ENCODE data around the gene CENPF.
"Not testable (repeated sequence)": the region's sequence is repeated elsewhere in the genome, so short reads cannot be mapped to it uniquely, and the experiment has no call there.

The CENPF gene

DNA sequence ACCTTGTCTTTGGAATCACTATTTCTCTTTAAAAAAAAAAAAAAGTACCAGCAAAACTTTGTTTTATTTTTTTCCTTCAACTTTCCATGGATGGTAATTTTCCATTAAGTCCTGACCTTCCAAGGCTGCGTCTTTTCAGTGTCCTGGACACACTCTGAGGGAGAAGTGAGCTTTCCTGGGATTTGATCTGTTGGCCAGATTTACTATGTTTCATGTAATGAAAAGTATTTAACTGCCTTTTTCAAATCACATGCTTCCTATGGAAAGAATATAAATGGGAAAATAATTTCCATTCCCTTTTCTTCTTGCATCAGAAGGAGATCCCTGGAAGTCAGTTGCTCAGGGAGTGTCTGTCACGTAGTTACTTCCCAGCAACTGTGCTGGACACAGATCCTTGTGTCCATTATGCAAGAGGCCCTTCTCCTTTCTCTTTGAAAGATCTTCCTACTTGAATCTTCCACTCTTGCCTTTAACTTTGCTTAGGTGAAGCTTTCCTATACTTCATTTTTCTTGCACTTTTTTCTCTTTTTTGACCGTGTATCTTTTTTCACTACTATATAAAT, 59.3 kb downstream of the CENPF start:
- DNase-seq: no peak

DNA sequence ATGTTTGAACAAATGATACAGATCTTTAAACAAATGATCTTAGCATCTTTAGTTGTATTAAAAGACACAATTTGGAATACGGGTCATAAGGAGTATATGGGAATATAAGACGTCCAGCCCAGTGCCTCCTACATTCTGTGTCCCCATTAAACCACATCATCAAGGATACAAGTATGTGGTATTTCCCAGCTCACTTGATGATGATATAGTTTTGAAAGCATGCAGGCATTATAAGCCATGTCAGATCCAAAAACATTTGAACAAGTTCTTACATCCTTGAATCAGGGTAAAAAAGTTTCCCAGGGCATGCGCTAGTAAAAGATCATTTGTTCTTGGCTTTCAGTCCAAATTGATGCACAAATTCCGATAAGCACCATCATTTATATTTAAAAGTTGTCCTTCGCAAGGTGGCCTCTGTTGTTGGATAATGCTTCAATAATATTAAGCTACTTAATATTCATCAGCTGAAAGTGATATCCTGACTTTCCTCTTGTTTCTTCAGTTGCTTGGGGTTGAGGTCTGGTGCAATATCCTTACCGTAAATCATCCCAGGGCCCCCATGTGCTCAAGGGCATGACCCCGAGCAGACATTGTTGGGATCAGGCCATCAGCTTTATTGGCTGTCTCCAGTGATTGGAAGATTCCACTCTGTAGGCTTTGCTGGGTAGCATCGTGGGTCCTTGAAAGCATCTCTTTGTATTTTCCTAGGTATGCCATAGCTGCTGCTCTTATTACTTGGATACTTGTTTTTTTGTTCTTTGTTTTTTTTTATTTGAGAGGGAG, 61.8 kb downstream of the CENPF start:
- DNase-seq: no peak

DNA sequence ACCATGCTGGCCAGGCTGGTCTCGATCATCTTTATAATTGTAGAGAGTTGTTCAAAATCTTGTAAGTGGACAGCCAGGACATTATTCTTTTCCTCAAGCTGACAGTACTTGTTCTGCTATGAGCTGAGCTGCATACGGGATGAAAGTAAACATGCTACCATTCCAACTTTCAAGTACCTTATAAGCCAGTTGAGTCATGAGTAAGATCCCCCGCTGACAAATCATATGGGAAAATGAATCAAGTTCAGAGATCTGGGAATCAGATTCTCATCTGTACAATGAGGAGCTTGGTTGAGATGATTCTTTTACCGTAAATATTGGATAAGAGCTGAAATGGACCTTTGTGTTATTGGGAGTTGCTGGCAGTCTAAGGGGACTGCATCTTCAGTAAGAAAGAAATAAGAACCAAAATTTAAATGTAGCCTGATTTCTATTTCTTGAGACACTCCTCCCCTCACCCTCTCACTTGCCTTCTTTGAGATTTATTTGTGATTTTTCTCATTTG, 62.7 kb downstream of the CENPF start:
- DNase-seq: no peak

DNA sequence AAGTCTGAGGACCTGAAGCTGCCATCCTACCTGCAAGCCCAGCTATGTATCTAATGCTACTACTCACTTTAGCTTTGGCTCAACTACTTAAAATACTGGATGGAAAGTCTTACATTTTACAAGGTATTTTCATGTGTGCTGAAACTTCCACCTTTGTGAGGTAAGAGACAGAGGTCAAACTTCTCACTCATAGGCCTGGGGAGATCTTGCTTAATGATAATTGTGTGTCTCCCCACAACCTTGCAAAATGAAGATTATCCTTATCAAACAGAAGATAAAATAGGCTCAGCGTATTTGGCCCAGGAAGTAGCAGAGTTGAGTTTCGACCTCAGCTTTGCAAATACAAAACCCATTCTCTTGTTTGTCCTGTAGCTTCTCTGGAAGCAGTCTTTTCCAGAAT, 63.7 kb downstream of the CENPF start:
- DNase-seq: no peak

DNA sequence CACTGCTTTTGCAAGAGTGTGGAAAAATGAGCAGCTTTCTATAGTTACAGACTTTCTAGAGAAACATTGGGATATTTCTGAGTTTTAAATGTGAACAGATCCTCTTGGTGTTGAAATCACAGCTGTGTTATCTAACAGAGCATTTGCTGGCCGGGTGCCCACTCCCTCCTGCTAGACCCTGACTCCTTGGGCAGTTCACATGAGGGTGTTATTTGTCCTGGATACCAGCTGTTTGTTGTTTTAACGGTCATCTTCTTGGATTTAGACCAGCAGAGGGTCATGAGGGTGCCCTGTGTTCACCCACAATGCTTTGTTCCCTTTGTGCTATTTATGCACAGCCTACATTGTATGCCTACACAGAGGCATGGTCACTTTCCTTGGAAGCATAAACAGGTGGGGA, 67.1 kb downstream of the CENPF start:
- DNase-seq: no peak

DNA sequence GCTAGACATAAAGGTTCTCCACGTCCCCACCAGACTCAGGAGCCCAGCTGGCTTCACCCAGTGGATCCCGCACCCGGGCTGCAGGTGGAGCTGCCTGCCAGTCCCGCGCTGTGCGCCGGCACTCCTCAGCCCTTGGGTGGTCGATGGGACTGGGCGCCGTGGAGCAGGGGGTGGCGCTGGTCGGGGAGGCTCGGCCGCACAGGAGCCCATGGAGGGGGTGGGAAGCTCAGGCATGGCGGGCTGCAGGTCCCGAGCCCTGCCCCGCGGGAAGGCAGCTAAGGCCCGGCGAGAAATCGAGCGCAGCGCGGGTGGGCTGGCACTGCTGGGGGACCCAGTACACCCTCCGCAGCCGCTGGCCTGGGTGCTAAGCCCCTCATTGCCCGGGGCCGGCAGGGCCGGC, 70.0 kb downstream of the CENPF start:
- DNase-seq: not testable (repeated sequence)

DNA sequence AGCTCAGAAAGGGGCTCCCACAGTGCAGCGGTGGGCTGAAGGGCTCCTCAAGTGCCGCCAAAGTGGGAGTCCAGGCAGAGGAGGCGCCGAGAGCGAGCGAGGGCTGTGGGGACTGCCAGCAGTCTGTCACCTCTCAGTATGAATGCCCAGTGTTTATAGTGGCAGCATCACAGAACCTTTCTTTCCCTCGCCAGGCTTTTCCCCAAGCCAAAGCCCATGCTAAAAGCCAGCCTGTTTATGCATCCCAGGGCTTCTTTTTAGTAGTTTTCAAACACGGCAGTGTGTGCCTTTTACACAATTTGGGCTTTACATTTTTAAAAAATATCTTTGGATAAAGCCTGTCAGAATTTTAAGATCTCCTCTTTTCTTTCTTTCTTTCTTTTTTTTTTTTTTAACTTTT, 70.6 kb downstream of the CENPF start:
- DNase-seq: no peak

DNA sequence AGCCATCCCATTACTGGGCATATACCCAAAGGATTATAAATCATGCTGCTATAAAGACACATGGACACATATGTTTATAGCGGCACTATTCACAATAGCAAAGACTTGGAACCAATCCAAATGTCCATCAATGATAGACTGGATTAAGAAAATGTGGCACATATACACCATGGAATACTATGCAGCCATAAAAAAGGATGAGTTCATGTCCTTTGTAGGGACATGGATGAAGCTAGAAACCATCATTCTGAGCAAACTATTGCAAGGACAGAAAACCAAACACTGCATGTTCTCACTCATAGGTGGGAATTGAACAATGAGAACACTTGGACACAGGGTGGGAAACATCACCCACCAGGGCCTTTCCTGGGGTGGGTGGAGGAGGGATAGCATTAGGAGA, 72.5 kb downstream of the CENPF start:
- DNase-seq: not testable (repeated sequence)

DNA sequence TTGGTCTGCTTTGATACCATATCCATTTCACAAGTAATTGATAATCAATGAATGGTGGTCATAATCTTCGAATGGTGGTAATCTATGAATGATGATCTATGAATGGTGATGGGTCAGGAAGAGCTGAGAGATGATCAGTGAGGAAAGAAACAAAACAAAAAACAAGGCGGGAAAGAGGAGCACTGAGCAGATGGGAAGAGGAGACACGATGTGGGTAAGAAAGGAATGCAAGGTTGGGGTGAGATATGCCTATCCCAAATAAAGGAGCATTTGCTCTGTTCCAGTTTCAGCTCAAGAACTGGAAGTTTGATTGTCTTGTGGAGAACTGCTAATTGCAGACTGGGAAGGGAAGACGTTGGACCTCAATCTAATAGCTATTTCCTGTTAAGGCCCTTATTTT, 73.8 kb downstream of the CENPF start:
- no peak for DNase-seq

DNA sequence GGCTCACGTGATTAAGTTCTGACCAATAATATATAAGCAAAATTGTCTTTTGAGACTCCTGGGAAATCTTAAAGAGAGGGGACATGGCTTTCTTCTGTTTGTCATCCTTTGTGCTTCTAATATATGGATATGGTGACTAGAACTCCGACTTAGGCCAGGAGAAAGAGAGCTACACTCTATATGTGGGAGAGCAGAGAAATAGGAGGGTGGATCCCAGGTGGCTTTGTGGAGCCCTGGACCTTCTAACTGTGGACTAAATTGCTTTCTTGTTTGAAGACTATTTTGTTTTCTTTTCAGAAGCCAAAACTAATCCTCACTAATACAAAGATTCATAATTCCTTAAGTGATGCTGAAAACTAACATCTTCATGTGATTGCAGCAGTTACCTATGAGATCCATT, 75.0 kb downstream of the CENPF start:
- DNase-seq: no peak

DNA sequence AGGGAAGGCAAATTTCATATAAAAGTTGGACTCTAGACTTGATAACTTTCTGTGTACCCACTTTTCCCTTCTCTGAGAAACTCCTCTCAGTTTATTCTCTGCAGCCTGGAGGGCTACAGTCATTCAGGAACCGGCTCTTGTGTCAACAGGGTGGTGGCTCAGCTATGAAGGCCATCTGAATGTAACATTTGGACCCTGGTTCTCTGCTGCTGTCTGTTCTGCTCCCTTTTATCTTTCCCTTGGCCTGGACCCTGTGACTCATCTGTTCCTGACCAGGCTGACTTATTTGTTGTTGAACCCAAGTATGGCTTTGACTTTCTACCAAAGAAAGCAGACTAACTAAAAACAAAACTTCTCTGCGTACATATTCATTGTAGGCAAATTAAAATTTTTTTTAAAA, 75.4 kb downstream of the CENPF start:
- DNase-seq: no peak

DNA sequence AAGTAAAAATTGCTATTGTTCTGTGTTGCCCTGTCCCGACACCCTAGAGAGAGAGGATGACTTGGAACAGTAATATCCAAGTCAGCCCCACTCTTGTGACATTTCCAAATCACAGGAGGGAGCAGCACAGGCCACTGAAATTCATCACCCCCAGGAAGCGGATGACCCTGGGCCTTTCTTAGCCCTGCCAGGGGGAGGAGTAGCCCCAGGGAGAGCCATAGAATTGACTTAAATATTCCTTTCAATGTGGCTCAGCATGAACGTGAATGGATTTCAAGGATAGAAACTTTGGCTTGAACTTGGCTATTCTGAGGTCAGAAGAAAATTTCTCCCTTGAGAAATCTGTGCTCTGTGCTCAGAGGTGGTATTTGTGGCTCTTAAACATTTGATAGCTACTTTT, 80.6 kb downstream of the CENPF start:
- no peak for DNase-seq

DNA sequence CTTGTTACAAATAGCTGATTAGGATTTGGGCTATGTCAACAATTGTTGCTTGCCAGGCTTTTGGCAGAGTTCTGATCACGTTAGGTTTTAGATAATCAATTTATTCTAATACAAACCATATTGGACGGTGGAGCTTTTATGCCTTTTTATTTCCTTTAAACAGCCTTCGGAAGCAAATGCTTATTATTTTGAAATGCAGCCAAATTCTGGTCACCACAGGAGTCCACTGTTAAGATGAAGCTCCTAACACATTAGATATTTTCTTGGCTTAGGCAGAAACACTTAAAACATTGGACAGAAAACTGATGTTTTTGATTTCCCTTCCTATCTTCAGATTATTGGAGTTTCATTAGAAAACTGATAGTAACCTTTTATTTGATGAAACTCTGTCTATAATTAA, 82.9 kb downstream of the CENPF start:
- no peak for DNase-seq

DNA sequence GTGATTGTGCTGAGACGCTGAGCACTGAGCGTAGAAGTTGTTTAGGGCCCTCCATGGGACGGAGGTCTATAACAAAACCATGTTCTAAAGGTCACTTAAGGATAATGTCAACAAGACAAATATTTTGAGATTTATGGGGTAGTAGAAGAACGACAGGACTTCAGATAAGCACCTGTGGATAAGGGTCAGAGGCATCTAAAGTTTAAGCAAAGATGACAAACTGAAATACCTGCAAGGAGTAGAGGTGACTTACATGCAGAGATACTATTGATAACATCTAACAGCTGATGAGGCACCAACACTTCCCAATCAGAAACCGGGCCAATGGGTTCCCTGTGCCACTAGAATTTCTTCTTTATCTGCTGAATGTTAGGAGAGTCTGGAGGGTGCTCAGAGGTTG, 83.5 kb downstream of the CENPF start:
- DNase-seq: no peak

DNA sequence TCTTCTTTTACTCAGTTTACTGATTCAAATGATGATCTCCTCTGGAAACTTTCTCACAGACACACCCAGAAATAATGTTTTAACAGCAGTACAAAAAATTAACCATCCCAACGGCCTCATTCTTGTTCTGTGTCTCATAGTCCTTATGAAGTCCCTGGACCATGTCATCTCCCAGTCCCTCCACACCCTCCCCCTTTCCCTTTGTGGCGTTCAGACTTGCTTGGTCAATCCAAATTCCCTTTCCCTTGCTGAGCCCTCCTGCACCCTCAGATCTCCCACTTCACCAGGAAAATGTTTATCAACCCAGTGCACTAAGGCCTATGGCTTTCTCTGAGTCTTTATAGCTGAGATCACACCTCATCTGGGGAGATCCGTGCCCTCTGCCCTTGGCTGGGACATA, 85.9 kb downstream of the CENPF start:
- DNase-seq: no peak

DNA sequence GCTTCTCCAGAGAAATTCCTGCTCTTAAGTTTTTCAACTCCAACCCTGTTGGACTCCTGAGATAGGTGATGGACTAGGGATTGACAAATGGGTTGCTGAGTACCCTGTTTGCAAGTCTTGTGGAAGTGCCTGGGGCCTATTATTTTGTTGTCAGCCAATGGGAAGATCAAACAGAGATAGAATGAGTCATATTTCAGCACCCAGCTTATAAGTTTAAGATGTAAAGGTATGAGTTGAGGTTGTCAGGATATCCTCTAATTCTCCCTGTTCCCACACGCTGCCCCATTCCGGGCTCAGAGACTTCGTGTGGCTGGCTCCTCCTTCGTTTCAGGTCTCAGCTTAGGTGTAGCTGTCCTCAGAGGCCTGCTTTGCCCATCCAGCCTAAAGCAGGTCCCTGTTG, 91.8 kb downstream of the CENPF start:
- DNase-seq: no peak

DNA sequence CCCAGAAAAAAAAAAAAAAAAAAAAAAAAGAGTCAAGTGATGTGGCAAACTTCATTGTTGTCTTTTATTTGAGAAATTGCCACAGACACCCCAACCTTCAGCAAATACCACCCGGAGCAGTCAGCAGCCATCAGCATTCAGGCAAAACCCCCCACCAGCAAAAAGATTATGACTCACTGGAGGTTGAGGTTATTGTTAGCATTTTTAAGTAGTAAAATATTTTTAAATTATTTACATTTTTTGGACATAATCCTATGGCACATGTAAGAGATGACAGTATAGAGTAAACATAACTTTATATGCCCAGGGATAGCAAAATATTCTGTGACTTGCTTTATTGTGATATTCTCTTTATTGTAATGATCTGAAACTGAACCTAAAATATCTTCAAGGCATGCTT, 95.6 kb downstream of the CENPF start:
- no peak for DNase-seq

DNA sequence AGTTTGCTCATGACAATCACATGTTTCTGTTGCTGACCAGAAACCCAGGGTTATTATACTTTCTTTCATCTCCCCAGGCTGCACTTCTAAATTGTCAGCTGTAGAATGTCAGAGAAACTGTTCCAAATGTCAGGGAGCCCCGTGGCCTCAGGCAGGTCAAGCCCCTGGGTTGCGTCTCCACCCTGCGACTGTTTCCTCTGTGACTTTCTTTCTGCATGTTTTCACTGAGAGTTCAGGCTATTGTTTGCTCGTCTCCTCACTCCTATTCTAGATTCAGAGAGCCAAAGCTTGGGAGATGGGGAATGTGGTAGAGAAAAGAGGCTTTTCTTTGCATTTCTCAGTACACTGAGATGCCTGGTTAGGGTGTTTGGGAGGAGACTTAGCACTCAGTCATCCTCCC, 97.4 kb downstream of the CENPF start:
- no peak for DNase-seq

DNA sequence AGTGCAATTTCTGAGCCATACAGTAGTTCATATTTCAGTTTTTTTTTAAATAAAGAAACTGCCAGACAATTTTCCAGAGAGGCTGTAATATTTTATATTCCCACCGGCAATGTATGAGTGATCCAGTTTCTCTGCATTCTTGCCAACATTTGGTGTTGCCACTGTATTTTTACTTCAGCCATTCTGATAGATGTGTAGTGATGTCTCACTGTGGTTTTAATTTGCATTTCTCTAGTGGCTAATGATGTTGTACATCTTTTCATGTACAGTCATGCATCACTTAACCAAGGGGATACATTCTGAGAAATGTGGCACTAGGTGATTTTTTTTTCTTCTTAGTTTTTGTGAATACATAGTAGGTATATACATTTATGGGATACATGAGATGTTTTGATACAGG, 99.6 kb downstream of the CENPF start:
- no peak for DNase-seq

DNA sequence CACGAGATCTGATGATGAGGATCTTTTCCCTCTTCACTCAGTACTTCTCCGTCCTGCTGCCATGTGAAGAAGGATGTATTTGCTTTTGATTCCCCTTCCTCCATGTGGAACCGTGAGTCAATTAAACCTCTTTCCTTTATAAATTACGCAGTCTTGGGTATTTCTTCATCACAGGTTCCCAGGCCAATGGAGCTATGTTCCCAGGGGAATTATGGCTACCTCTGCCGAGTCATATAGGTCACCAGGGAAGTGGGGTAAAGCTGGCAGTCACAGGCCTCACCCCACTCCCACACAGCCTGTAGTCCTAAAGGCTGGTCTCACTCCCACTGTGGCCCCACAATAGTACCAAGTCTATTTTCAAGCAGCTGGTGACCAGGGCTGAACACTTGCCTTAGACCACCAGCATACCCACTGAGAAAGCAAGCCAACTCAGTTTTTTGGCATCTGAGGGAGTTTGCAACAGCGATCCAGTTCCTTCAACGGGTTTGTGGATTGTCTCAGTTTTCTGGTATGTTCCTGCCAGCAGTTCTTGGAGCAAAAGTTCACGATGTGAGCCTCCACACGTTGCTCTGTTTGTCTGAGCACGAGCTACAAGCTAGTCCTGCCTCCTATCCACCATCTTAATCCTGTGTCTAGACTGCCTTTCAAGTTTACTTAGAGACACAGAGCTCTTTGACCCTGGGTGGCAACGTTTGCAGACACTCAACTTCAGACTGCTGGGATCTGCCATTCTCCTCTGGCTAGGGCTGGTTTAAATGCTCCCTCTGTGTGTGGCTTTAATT, 104.5 kb downstream of the CENPF start:
- no peak for DNase-seq

DNA sequence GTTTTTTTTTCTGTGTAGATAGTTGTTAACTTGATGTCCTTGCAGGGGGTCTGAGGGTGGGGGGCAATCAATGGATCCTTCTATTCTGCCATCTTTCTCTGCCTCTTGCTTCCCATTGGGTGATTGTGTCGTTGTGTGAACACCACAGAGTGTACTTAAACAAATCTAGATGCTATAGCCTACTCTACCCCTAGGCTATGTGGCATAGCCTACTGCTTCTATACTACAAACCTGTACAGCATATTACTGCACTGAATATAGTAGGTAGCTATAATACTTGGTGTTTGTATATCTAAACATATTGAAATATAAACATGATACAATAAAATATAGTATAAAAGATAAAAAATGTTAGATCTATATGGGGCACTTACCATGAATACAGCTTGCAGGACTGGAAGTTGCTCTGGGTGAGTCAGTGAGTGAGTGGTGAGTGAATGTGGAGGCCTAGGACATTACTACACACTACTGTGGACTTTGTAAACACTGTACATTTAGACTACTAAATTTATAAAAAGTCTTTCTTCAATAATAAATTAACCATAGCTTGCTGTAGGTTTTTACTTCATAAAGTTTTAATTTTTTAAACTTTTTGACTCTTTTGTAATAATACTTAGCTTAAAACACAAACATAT, 105.4 kb downstream of the CENPF start:
- no peak for DNase-seq

DNA sequence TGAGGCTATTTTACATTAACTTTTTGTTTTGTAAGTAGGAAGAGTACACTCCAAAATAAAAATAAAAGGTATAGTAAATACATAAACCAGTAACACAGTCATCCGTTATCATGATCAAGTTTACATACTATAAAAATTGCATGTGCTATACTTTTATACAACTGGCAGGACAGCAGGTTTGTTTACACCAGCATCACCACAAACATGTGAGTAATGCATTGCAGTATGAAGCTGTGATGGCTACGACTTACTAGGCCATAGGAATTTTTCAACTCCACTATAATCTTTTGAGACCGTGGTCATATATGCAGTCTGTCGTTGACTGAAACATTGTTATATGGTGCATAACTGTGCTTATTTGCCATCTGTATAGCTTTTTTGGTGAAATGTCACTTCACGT, 106.2 kb downstream of the CENPF start:
- no peak for DNase-seq

DNA sequence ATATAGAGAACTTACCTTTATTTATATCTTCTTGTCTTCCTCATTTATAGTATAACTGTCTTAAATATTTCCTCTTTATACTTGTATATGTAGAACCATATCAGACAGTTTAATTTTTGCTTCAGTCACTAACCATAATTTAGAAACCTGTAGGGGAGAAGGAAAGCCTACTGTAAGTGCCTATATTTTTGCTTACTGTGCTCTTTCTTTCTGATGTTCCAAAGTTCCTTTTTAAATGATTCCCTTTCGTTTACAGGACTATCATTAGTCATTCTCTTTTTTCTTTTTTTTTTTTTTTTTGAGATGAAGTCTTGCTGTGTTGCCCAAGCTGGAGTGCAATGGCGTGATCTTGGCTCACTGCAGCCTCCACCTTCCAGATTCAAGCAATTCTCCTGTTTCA, 109.7 kb downstream of the CENPF start:
- no peak for DNase-seq
